ENCODE results near the gene JAZF1.
"Not testable (repeated sequence)": the region's sequence is repeated elsewhere in the genome, so short reads cannot be mapped to it uniquely, and the experiment has no call there.

GRCh38 chr7:28014340-28014739, 166.3 kb downstream of the JAZF1 start:
- TF ChIP-seq POLR2A, CTCF (IDR thresholded peaks at IDR 0.05): not testable (repeated sequence)
